Measurements from ENCODE around the gene CEP63.

Gene CEP63

DNA sequence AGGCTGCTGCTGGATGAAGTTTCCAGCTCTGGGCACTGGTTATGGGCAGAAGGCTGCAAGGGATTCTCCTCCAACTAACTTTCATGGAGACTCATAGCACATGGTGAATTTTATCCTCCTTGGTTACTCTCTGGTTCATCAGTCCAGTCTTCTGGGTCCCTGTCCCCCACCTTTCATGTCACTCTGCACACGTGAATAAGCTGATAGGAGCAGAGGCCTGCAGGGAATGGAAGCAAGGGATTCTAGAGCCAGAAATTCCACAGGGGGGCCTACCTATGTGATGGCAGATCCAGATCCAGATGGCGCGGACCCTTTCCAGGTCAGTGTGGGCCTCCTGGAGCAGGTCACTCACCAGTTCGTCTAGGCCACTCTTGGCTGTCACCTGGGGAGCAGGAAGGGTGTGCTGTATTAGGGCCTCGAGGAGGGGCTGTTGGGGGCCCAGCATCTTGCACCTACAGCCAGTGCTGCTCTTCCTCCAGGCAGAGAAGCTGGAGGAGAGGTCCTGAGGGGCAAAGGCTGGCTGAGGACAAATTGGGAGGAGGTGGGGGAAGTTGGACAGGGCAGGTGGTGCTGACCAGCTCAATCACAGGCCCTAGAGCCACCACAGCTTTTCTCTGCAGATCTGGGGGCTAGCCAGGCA is 134.7 kb downstream of the CEP63 start:
- no peak for FAIRE-seq
- no peak for DNase-seq (ENCODE audit: extremely low spot score, insufficient read length, low read depth)

DNA sequence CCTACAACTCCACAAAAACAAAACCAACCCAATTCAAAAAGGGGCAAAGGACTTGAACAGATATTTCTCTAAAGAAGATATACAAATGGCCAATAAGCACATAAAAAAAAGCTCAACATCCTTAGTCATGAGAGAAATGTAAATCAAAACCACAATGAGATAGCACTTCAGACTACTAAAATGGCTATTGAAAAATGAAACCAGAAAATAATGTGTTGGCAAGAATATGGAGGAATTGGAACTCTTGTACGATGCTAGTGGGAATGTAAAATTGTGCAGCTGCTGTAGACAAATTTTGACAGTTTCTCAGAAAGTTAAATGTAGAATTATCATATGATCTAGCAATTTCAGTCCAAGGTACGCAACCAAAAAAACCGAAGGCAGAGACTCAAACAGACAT is 136.0 kb downstream of the CEP63 start:
- DNase-seq (ENCODE audit: extremely low spot score, insufficient read length, low read depth) (no peak), FAIRE-seq (no peak)

DNA sequence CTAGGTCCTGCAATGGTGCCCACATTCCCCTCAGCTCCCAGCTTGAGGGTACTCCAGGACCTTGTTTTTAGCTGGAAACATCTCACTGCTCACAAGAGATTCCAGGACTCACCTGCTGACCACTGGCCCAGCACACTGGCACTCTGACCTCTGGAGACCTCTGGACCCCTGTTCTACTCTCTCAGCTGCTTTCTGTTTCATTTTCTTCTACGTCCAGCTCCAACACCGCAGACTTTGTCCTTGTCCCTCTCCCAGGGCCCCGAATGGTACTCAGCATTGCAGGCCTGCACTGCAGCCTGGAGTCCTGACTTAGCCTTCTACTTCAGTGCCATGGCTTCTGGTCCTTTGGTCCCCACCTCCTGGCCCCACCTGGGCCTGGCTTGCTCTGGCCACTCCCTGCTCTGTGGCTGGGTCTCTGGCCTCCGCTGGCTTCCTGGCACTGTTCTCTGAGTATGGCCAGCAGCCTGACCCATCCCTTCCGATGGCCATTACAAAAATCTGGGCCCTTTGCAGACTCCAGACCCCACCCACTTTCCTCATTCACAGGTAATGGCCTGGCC is 137.0 kb downstream of the CEP63 start:
- no peak for FAIRE-seq

DNA sequence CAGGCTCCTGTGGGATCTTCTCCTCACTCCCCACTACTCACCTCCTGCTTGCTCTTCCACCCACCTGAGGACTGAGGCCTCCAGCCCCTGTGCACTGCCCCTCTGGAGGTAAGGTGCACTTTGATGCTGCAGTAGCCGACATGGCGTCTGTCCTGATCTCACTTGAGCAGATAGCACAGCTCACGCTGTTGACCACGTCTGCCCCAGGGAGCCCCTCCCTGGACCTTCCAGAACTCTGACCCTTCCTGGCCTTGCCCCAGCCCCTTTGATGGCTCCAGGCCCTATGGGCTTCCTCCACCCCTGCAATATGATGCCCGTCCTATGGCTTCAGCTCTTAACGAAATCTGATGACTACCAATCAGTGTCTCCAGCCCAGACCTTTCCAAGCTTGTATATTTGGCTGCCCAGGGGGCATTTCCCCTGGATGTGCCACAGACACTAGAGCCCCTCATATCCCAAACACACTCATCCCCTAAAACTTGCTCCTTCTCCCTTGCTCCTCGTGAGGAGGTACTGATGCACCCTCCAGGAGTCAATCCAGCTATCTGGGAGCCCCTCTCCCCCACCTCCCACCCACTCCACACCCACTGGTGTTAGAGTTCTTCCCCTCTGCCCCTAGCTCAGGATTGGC is 137.9 kb downstream of the CEP63 start:
- no peak for FAIRE-seq
- DNase-seq (ENCODE audit: extremely low spot score, insufficient read length, low read depth): no peak

More for the DNA sequence above, 137.0 kb downstream of the CEP63 start:
- DNase-seq (ENCODE audit: extremely low spot score, insufficient read length, low read depth): no peak
